Measurements from ENCODE around the gene HIPK2.

The HIPK2 gene

DNA sequence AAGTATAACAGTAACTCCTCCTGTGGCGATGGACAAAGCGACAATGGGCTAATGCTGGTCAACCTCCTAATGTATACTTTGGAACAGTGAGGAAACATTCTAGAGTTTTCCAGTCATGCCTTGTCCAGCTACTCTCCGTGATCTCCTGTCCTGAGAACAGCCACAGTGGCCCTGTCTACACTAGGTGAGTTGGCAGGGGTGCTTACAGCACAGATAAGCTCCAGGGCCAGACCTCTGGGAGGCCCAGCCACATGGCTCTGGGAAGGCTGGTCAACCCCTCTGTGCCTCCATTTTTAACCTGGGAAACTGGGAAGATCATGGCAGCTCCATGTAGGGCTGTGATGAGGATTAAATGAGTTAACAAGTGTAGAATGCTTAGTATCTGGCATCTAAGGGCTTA, 197.4 kb downstream of the HIPK2 start:
- DNase-seq: no peak

DNA sequence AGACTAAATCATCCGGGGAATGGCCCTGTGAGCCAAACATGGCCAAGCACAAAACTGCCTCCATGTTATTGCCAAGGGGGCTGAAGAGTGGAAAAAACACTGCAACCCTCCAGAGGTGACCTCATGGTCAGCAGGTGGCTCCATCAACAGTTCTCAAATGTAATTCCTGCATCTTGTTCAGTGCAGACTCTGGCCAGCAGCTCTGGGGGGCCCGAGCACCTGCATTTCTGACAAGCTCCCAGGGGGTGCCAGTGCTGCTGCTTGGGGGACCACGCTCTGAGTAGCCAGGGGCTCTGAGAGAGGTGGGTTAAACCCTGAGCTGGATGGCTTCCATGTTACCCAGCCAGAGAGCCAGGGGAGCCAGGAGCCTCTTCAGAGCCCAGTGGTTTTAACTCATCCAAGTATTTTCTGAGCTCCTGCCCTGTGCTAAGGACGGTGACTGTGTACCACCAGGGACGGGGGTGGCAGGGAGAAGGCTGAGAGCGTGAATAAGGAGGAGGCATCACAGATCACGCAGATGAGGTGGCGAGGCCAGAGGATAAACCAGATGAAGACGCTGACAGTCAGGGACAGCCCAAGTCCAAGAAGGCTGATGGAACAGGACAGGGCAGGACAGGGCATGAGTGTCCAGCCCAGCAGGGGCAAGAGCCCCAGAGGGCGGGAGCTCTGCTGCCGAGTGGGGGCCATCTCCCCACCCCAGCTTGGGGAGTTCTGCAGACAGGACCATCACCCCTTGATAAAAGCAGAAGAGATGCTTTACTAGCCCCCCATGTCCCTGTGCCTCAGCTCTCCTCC, 201.4 kb downstream of the HIPK2 start:
- no peak for DNase-seq

- DNase-seq: no peak
Measured at GRCh38 chr7:139575338-139575680, 202.5 kb downstream of the HIPK2 start.

GRCh38 chr7:139574618-139575337, 203.0 kb downstream of the HIPK2 start:
- DNase-seq: no peak

- DNase-seq: no peak
Measured at GRCh38 chr7:139573871-139574270, 203.9 kb downstream of the HIPK2 start.

DNA sequence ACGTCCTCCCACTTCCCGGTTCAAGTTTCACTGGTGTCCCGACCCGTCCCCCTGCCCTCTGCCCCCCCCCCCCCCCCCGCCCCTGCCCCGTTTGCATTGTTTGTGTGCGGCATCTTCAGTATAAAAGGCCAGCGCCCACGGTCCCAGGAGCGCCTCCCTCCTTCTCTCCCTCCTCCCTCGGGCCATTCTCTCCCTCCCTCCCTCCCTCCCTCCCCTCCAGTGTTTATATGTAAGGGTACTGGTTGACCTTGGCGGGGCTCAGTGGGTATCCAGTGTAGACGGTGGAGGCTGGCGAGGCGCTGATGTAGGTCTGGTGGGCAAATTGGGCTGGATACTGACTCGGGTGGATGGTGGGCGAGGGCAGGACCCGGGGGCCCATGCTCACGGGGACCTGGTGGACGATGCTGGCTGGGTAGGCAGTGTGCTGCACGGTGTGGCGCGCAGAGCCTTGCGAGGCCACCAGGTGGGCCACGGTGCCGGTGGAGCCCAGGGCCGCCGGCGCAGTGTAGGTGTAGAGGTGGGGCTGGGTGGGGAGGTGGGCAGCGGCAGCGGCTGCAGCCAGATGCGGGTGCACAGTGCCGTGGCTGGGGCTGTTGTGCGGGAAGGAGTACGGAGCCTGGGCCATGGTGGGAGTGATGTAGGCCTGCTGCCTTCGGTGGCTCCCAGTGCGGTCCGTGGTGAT, 205.0 kb downstream of the HIPK2 start:
- no peak for DNase-seq

GRCh38 chr7:139572071-139572470, 205.7 kb downstream of the HIPK2 start:
- no peak for DNase-seq

DNA sequence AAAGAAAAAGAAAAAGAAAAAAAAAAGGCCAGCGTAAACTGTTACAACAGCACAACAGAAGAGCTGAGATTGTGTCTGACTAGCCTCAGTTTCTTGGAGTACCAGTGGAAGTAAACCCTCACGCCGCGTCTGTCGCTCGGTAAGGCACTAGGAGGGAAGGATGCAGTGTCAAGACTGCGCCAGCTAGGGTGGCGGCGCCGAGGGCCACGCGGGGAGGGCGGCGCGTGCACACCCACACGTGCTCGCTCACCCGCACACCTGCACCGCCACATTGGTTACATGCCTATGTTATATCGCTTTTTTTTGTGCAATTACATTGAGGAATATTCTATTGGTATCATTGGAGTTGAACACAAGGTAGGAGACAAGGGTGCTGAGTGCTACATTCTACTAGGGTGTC, 206.1 kb downstream of the HIPK2 start:
- DNase-seq: no peak

GRCh38 chr7:139571190-139571589, 206.6 kb downstream of the HIPK2 start:
- no peak for DNase-seq

- DNase-seq: no peak
Measured at GRCh38 chr7:139570626-139571025, 207.2 kb downstream of the HIPK2 start.

DNA sequence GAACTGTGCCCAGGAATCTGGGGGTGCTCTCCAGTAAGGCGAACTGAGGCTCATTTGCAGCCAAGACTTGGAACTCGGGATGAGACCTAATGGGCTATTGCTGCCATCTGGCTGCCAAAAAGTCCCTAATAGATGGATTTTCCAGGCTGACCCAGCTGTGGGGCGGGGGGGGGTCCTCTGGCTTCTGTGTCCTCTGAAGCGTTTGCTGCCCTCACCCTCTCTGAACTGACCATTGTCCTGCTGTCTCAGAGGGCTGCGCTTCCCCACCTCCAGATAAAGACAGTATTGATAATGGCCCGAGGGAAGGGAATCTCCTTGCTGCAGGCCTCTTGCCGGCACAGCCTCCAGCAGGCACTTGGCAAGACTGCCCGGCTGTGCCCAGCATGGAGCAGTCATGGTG, 207.7 kb downstream of the HIPK2 start:
- no peak for DNase-seq

- DNase-seq: no peak
Measured at GRCh38 chr7:139568813-139569490, 208.8 kb downstream of the HIPK2 start.

GRCh38 chr7:139568346-139568675, 209.5 kb downstream of the HIPK2 start:
- no peak for DNase-seq

GRCh38 chr7:139567647-139568345, 210.0 kb downstream of the HIPK2 start:
- no peak for DNase-seq

DNA sequence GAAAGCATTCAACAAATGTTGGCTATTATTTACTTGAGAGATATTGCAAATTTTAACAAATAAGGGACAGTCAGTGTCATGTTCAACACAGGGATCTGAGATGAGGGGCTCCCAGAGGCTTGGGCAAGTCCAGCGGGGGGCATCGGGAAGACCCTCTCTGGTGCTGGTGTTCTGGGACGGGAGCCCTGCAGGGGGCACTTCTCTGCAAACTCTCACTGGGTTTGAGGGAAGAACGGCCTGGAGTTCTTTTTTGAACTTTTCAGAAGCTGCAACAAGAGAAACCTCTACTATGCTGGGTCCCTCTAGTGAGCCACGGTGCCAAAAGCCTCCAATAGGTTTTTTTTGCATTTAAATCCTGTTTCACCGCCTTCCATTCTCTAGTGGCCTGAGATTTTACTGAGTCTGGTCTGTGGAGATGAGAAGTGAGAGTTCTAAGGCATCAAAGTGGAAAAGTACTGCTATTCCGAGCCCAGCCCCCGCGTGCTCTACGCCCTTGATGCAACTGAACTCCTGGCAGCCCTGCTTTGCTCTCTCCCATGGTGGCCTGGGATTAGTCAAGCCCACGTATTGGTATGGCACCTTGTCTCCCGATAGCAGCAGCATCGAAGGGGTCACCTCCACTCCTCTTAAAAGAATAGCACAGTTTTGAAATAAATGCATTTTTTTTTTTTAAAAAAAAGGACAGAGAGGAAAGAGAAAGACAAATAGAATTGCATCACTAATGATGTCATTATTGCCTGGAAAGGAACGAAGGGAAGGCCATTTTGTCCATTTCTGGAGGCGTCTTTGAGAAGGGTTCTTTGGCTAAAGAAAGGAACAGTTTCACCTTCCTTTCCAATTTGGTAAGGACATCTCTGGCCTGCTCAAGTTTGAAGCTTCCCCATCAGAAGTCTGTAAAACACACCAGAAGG, 210.8 kb downstream of the HIPK2 start:
- no peak for DNase-seq

DNA sequence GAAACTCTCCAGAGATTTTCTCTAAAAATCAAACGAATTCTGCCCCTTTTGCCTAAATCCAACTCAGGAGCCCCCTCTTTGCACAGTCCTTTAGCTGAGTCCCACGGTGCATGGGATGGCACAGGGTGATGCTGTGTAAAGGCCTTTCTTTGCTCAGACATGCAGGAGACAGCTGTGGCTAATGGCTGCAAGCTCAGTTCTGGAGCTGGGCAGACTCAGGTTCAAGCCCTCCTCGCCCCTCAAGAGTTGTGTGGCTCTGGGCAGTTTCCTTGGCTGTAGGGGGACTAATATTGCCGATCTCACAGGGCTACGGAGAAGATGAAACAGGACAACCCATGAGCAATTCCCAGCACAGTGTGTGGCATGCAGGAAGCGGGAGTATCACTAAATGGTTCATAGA, 211.7 kb downstream of the HIPK2 start:
- DNase-seq: no peak

GRCh38 chr7:139563856-139564255, 213.9 kb downstream of the HIPK2 start:
- DNase-seq: no peak

DNA sequence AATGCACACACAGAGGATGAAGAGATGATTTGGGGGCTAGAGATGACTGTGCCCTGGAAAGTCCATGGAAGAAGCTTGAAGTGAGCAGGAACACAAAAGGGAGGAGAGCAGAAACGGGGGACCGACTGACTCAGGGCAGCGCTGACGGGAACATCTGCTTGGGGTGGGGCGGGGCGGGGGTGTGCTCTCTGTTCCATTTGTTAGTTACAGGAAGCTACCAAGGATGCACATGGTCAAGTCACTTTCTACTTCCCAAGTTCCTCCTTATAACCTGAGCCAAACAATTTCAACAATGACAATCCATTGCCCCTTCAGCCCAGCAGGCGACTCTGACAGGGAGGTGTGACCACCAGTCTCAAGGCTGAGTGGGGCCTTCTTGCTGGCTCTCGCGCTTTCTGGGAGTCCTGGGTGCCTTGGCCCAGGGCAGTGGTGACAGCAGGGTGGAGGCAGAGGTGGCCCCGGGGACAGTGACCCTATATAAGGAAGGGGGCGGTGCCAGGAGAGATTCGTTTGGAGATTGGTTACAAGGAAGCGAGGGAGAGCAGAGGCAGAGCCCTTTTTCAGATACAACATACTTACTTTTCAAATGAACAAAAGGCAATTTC, 214.7 kb downstream of the HIPK2 start:
- no peak for DNase-seq

DNA sequence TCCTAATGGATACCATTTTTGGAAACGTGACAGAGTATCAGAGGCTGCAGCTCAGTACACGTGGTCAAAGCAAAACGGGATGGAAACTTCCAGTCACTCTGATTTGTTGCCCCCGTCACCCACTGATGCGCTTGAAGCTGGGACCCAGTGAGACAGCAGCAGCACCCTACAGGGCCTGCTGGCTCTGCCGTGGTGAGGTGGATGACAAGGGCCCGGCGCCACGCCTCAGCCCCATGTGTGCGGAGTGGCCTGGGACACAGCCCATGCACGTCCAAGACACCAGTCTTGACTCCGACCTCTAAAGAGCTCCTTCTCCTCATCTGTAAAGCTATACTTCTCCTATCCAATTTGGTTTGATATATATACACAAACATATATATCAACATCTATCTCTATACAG, 215.3 kb downstream of the HIPK2 start:
- DNase-seq: no peak

GRCh38 chr7:139560678-139561077, 217.1 kb downstream of the HIPK2 start:
- DNase-seq: no peak

- no peak for DNase-seq
Measured at GRCh38 chr7:139560199-139560598, 217.6 kb downstream of the HIPK2 start.
